Smooth muscle cell (in vitro differentiated cells): Measurements from ENCODE around the gene CTIF. TPM values are rescaled to one million over a fixed set of nuclear protein-coding genes. Genes with fewer than 3 reads are reported as not detected.

Experiments
- DNase-seq: peaks from one replicate; lab custom pipeline; 2025; ENCODE audit not compliant: unreplicated experiment; lab: John Stamatoyannopoulos, UW
- H2AFZ ChIP-seq: fragments of 200-600 bp; sonication (generic); 2 replicates; pipeline ENCODE4 v1.6.0; 2016; ENCODE audit warnings: antibody characterized with exemption, low read depth, mild to moderate bottlenecking
- H3F3A ChIP-seq: fragments of 200-600 bp; sonication (generic); 2 replicates; pipeline ENCODE4 v1.6.0; 2017; ENCODE audit warnings: antibody characterized with exemption, low read depth
- H3K27ac ChIP-seq: fragments of 200-600 bp; sonication (generic); 2 replicates; pipeline ENCODE4 v1.5.1; 2016; ENCODE audit warnings: low read depth, mild to moderate bottlenecking
- H3K27me3 ChIP-seq: fragments of 200-600 bp; sonication (generic); 2 replicates; pipeline ENCODE4 v1.6.1; 2016; ENCODE audit warnings: low read depth, mild to moderate bottlenecking
- H3K36me3 ChIP-seq: fragments of 200-600 bp; sonication (generic); 2 replicates; pipeline ENCODE4 v1.5.1; 2016; ENCODE audit warnings: low read depth
- H3K4me1 ChIP-seq: fragments of 200-600 bp; sonication (generic); 2 replicates; pipeline ENCODE4 v1.5.1; 2016; ENCODE audit warnings: low read depth
- H3K4me2 ChIP-seq: fragments of 200-600 bp; sonication (generic); 2 replicates; pipeline ENCODE4 v1.6.0; 2016; ENCODE audit warnings: mild to moderate bottlenecking
- H3K4me3 ChIP-seq: fragments of 200-600 bp; sonication (generic); 2 replicates; pipeline ENCODE4 v1.5.1; 2016; ENCODE audit warnings: mild to moderate bottlenecking
- H3K79me2 ChIP-seq: fragments of 200-600 bp; sonication (generic); 2 replicates; pipeline ENCODE4 v1.6.0; 2016; ENCODE audit warnings: low read depth, mild to moderate bottlenecking
- H3K9ac ChIP-seq: fragments of 200-600 bp; sonication (generic); 2 replicates; pipeline ENCODE4 v1.6.0; 2016; ENCODE audit warnings: low read depth
- H3K9me3 ChIP-seq: fragments of 200-600 bp; sonication (generic); replicated peaks from 2 replicates; pipeline ENCODE4 v1.5.1; 2016; ENCODE audit warnings: low read depth
- H4K20me1 ChIP-seq: fragments of 200-600 bp; sonication (generic); 2 replicates; pipeline ENCODE4 v1.6.0; 2016; ENCODE audit warnings: low read depth
- CTCF ChIP-seq: fragments of 200-600 bp; sonication (generic); IDR thresholded peaks from 2 replicates; pipeline ENCODE4 v1.5.1; 2017; ENCODE audit warnings: borderline replicate concordance, mild to moderate bottlenecking, antibody characterized with exemption; ENCODE audit not compliant: insufficient read depth, poor library complexity, severe bottlenecking
- WGBS: methylation state at CpG from one replicate; pipeline ENCODE4 v1.1.7; 2016; ENCODE audit warnings: low lambda C conversion rate; 5-methylcytosine and 5-hydroxymethylcytosine counted together
- polyA plus RNA-seq: library from polyadenylated mRNA; unstranded; fragments of >200 nt; fragmentation: Nextera tagmentation; extraction: Ambion mirVana; gene quantifications from 2 replicates; pipeline ENCODE4 v1.2.1, GENCODE V29; 2016
- total RNA-seq: library from RNA; depleted of rRNA; stranded (reverse); fragments of >200 nt; gene quantifications from 2 replicates; pipeline ENCODE4 v1.2.3, GENCODE V29; 2014

The CTIF gene
- total and polyA plus RNA-seq, 2 experiments from 2014 or later = 22.2 to 25.3 TPM

- Histone ChIP-seq H3K79me2 (peaks cover 21% of the 10 kb centered on the region), H3K9me3 (no peaks in the 10 kb centered on the region), H3K27me3 (no peaks in the 10 kb centered on the region), H3F3A (peaks cover 20% of the 10 kb centered on the region), H3K4me2 (peak overlapping the region; percentile 51), H3K9ac (peak overlapping the region; percentile 63), H3K4me1 (peaks cover 17% of the 10 kb centered on the region), H2AFZ (no peak overlapping the region), H3K27ac (peak overlapping the region; percentile 97), H3K4me3 (no peak overlapping the region), H3K36me3 (no peaks in the 10 kb centered on the region), H4K20me1 (no peaks in the 10 kb centered on the region)
- no peak for DNase-seq
- no peak for TF ChIP-seq CTCF
- WGBS = 45% methylated on average over 11 of the region's 11 CpGs
These were observed 248.6 kb downstream of the CTIF start for GRCh38 chr18:48787203-48788151.

GRCh38 chr18:48788373-48788772 is 249.5 kb downstream of the CTIF start:
- Histone ChIP-seq H3K79me2 (peaks cover 21% of the 10 kb centered on the region), H3K36me3 (no peaks in the 10 kb centered on the region), H3K4me3 (no peak overlapping the region), H3K9me3 (no peaks in the 10 kb centered on the region), H4K20me1 (no peaks in the 10 kb centered on the region), H3K9ac (peak overlapping the region; percentile 63), H3K4me1 (peaks cover 14% of the 10 kb centered on the region), H2AFZ (no peak overlapping the region), H3F3A (peaks cover 20% of the 10 kb centered on the region), H3K27me3 (no peaks in the 10 kb centered on the region), H3K4me2 (no peak overlapping the region), H3K27ac (peak overlapping the region; percentile 97)
- 47% methylated on average over 1 of the region's 1 CpG for WGBS
- DNase-seq = no peak
- TF ChIP-seq CTCF = no peak

GRCh38 chr18:48789259-48789812 is 250.5 kb downstream of the CTIF start:
- Histone ChIP-seq H3K79me2 (peaks cover 14% of the 10 kb centered on the region), H3F3A (peaks cover 20% of the 10 kb centered on the region), H3K4me3 (no peak overlapping the region), H3K27ac (no peak overlapping the region), H3K36me3 (no peaks in the 10 kb centered on the region), H2AFZ (no peak overlapping the region), H3K9me3 (no peaks in the 10 kb centered on the region), H3K27me3 (no peaks in the 10 kb centered on the region), H3K9ac (no peak overlapping the region), H4K20me1 (no peaks in the 10 kb centered on the region), H3K4me2 (no peak overlapping the region), H3K4me1 (peaks cover 14% of the 10 kb centered on the region)
- DNase-seq = no peak
- no peak for TF ChIP-seq CTCF
